Muscle layer of colon (tissue), 2 donors: ENCODE data around the gene GPR183.

Experiments
- H3K27ac ChIP-seq: one replicate; pipeline ENCODE4 v1.7.0; 2013; ENCODE audit warnings: low read depth, mild to moderate bottlenecking, low read length, moderate library complexity
- H3K27me3 ChIP-seq, 2 donors: one replicate each; pipeline ENCODE4 v1.7.0; 2013; ENCODE audit warnings: low read length in 2 of 2, mild to moderate bottlenecking in 2 of 2; ENCODE audit not compliant: insufficient read depth in 2 of 2, control insufficient read depth in 1 of 2
- H3K36me3 ChIP-seq: one replicate; pipeline ENCODE4 v1.7.0; 2013; ENCODE audit warnings: mild to moderate bottlenecking, low read length; ENCODE audit not compliant: insufficient read depth
- H3K4me1 ChIP-seq: one replicate; pipeline ENCODE4 v1.7.0; 2013; ENCODE audit warnings: mild to moderate bottlenecking, low read length; ENCODE audit not compliant: insufficient read depth
- H3K4me3 ChIP-seq, 2 donors: one replicate each; pipeline ENCODE4 v1.7.0; 2013; ENCODE audit warnings: low read length in 2 of 2, low read depth in 1 of 2, mild to moderate bottlenecking in 1 of 2, moderate library complexity in 1 of 2
- H3K9ac ChIP-seq: one replicate; pipeline ENCODE4 v1.7.0; 2013; ENCODE audit warnings: low read length
- H3K9me3 ChIP-seq: one replicate; pipeline ENCODE4 v1.7.0; 2013; ENCODE audit warnings: mild to moderate bottlenecking, low read length
- donor health status: abdominal sarcoma.
- donor health status: Adenocarcinoma of cecum.

The GPR183 gene

DNA sequence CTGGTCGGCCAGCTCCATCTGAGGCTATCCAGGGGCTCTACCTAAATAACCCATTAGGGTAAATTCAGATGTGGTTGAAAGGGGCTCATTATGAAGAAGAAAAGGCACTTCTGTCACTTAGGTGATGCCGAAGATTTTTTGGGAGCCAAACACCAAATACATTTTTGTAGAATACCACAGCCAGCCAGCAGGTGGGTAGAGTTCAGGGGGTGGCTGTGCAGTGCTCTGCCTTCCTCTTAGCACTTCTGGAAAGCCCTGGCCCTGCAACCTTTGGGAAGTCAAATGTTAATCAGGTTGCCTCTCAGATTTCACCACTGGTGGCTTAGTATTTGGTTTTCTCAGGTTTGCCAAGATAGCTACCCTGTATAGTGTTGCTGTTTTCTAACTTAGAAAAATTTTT lies 30.5 kb downstream of the GPR183 start:
- Histone ChIP-seq H3K4me1 (peaks cover 2% of the 10 kb centered on the region), H3K4me3 (no peak overlapping the region), H3K27me3 (no peaks in the 10 kb centered on the region), H3K27ac (no peak overlapping the region), H3K9ac (no peak overlapping the region), H3K9me3 (no peaks in the 10 kb centered on the region), H3K36me3 (no peaks in the 10 kb centered on the region)

- H3K4me1 ChIP-seq: no peaks in the 10 kb centered on the region
- H3K27ac ChIP-seq: no peak overlapping the region
- H3K4me3 ChIP-seq: no peak overlapping the region
- H3K27me3 ChIP-seq: no peaks in the 10 kb centered on the region
- no peaks in the 10 kb centered on the region for H3K36me3 ChIP-seq
- H3K9me3 ChIP-seq: no peaks in the 10 kb centered on the region
- H3K9ac ChIP-seq: no peak overlapping the region
These were observed 32.1 kb downstream of the GPR183 start for GRCh38 chr13:99275093-99275469.

GRCh38 chr13:99273128-99273527 lies 34.1 kb downstream of the GPR183 start:
- no peaks in the 10 kb centered on the region for H3K4me1 ChIP-seq
- H3K9me3 ChIP-seq: no peaks in the 10 kb centered on the region
- H3K36me3 ChIP-seq: no peaks in the 10 kb centered on the region
- H3K4me3 ChIP-seq: no peak overlapping the region
- no peak overlapping the region for H3K27ac ChIP-seq
- H3K27me3 ChIP-seq: no peaks in the 10 kb centered on the region
- no peak overlapping the region for H3K9ac ChIP-seq

DNA sequence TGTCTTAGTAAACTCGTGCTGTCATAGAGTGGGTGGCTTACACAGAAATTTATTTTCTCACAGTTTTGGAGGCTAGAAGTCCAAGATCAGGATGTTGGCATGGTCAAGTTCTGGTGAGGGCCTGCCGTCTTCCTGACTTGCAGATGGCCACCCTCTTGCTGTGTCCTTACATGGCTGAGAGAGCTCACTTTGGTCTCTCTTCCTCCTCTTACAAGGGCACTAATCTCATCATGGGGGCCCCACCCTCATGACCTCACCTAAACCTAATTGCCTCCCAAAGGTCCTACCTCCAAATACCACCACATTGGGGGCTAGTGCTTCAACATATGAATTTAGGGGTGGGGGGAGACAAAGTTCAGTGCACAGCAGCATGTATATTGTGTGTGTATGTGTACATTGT lies 34.7 kb downstream of the GPR183 start:
- no peak overlapping the region for H3K4me3 ChIP-seq
- no peak overlapping the region for H3K9ac ChIP-seq
- no peaks in the 10 kb centered on the region for H3K4me1 ChIP-seq
- H3K27ac ChIP-seq: no peak overlapping the region
- no peaks in the 10 kb centered on the region for H3K9me3 ChIP-seq
- H3K36me3 ChIP-seq: no peaks in the 10 kb centered on the region
- no peaks in the 10 kb centered on the region for H3K27me3 ChIP-seq

- Histone ChIP-seq H3K9ac (no peak overlapping the region), H3K4me3 (no peak overlapping the region), H3K27ac (no peak overlapping the region), H3K27me3 (no peaks in the 10 kb centered on the region), H3K36me3 (no peaks in the 10 kb centered on the region), H3K9me3 (no peaks in the 10 kb centered on the region), H3K4me1 (no peaks in the 10 kb centered on the region)
These were observed 36.0 kb downstream of the GPR183 start for GRCh38 chr13:99271249-99271648.

DNA sequence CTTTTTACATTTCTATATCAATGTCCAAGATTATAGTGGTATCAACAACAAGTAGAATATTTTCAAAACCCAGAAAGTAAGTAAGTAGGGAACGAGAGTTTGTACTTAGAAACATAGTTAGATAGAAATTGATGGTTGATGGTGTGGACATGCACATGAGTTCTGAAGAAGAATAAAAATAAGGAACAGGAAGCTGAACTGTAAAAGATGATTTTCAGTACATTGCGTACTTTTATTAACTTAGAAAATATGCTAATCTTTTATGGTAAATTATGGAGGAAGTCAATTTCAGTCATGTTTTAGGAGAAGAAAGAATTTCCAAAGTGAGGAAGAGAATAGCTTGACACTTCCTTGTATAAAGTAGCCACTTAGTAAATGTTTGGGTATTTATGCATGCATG lies 36.7 kb downstream of the GPR183 start:
- H3K9me3 ChIP-seq: no peaks in the 10 kb centered on the region
- H3K9ac ChIP-seq: no peak overlapping the region
- no peaks in the 10 kb centered on the region for H3K27me3 ChIP-seq
- no peaks in the 10 kb centered on the region for H3K4me1 ChIP-seq
- H3K36me3 ChIP-seq: no peaks in the 10 kb centered on the region
- no peak overlapping the region for H3K27ac ChIP-seq
- H3K4me3 ChIP-seq: no peak overlapping the region

GRCh38 chr13:99269627-99270241 lies 37.5 kb downstream of the GPR183 start:
- Histone ChIP-seq H3K27ac (no peak overlapping the region), H3K9me3 (no peaks in the 10 kb centered on the region), H3K27me3 (no peaks in the 10 kb centered on the region)

GRCh38 chr13:99268822-99269221 lies 38.4 kb downstream of the GPR183 start:
- H3K36me3 ChIP-seq: no peaks in the 10 kb centered on the region
- peaks cover 2% of the 10 kb centered on the region for H3K4me1 ChIP-seq
- no peak overlapping the region for H3K4me3 ChIP-seq
- no peak overlapping the region for H3K9ac ChIP-seq
- H3K9me3 ChIP-seq: no peaks in the 10 kb centered on the region
- no peaks in the 10 kb centered on the region for H3K27me3 ChIP-seq
- H3K27ac ChIP-seq: no peak overlapping the region

More at GRCh38 chr13:99269627-99270241, 37.5 kb downstream of the GPR183 start:
- no peaks in the 10 kb centered on the region for H3K4me1 ChIP-seq
- H3K36me3 ChIP-seq: no peaks in the 10 kb centered on the region
- no peak overlapping the region for H3K4me3 ChIP-seq
- H3K9ac ChIP-seq: no peak overlapping the region

DNA sequence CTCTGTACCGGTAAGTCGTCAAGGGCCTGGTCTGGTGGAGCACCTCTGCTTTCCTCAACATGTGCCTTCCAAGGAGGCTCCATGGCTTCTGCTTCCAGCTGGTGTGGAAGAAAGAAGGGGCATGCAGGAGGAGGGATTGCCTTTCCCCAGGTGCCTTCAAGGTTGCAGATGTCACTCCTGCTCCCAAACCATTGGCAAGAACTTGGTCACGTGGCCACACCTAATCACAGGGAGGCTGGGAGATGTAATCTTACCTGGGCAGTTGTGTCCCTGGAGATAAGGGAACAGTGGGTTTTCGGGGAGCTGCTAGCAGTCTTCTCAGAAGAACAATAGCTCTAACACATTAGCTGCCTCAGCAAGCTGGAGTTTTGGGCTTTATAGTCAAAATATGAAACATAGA lies 39.3 kb downstream of the GPR183 start:
- Histone ChIP-seq H3K4me1 (peaks cover 11% of the 10 kb centered on the region), H3K9ac (no peak overlapping the region), H3K27me3 (no peaks in the 10 kb centered on the region), H3K27ac (no peak overlapping the region), H3K36me3 (no peaks in the 10 kb centered on the region), H3K9me3 (no peaks in the 10 kb centered on the region), H3K4me3 (no peak overlapping the region)

GRCh38 chr13:99266827-99267226 lies 40.4 kb downstream of the GPR183 start:
- Histone ChIP-seq H3K27ac (no peak overlapping the region), H3K9me3 (no peaks in the 10 kb centered on the region), H3K4me1 (peaks cover 14% of the 10 kb centered on the region), H3K9ac (no peak overlapping the region), H3K36me3 (no peaks in the 10 kb centered on the region), H3K27me3 (no peaks in the 10 kb centered on the region), H3K4me3 (no peak overlapping the region)

DNA sequence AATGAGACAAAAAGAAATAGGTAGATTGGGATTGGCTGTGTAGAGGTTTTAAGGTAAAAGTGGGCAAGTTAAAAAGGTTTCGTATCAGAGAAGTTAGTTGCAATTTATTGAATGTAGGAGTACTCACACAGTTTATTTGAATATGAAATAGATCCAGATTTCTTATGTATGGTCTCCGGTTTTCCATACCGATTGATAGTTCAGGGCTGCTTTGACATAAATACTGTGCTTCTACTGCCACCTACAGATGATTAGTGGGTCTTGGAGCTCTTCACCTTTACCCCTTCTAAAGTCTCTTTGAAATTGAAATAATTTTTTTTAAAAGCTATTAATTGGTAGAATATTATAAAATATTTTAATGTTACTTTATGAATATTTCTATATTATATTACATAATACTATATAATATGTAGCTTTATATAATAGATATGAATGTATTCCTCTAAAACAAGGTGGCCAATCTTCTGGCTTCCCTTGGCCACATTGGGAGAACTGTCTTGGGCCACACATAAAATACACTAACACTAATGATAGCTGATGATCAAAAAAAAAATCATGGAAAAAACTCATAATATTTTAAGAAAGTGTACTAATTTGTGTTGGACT lies 41.3 kb downstream of the GPR183 start:
- Histone ChIP-seq H3K27ac (no peak overlapping the region), H3K4me3 (no peak overlapping the region), H3K36me3 (no peaks in the 10 kb centered on the region), H3K4me1 (peaks cover 14% of the 10 kb centered on the region), H3K9ac (no peak overlapping the region), H3K9me3 (no peaks in the 10 kb centered on the region), H3K27me3 (no peaks in the 10 kb centered on the region)

GRCh38 chr13:99265162-99265800 lies 41.9 kb downstream of the GPR183 start:
- Histone ChIP-seq H3K27me3 (no peaks in the 10 kb centered on the region), H3K9me3 (no peaks in the 10 kb centered on the region), H3K4me1 (peaks cover 14% of the 10 kb centered on the region), H3K9ac (no peak overlapping the region), H3K36me3 (no peaks in the 10 kb centered on the region), H3K4me3 (no peak overlapping the region), H3K27ac (no peak overlapping the region)
